ENCODE data around the gene LRIG3. TPM values are rescaled to one million over a fixed set of nuclear protein-coding genes. Genes with fewer than 3 reads are reported as not detected.

Gene LRIG3
- total RNA-seq, 1 donor from 2014 or later, result 6.9 TPM

- H3K27me3 Mint-ChIP-seq (ENCODE audit: unreplicated experiment), result no peaks in the 10 kb centered on the region
- DNase-seq, result no peak
- no peak overlapping the region for H3K27ac Mint-ChIP-seq (ENCODE audit: unreplicated experiment)
- H3K4me1 Mint-ChIP-seq (ENCODE audit: low read depth, unreplicated experiment), result no peaks in the 10 kb centered on the region
- H3K36me3 Mint-ChIP-seq (ENCODE audit: unreplicated experiment), result no peaks in the 10 kb centered on the region
- H3K4me3 Mint-ChIP-seq (ENCODE audit: unreplicated experiment), result no peak overlapping the region
- no peaks in the 10 kb centered on the region for H3K9me3 Mint-ChIP-seq (ENCODE audit: unreplicated experiment)
- TF ChIP-seq, protein P1, sequence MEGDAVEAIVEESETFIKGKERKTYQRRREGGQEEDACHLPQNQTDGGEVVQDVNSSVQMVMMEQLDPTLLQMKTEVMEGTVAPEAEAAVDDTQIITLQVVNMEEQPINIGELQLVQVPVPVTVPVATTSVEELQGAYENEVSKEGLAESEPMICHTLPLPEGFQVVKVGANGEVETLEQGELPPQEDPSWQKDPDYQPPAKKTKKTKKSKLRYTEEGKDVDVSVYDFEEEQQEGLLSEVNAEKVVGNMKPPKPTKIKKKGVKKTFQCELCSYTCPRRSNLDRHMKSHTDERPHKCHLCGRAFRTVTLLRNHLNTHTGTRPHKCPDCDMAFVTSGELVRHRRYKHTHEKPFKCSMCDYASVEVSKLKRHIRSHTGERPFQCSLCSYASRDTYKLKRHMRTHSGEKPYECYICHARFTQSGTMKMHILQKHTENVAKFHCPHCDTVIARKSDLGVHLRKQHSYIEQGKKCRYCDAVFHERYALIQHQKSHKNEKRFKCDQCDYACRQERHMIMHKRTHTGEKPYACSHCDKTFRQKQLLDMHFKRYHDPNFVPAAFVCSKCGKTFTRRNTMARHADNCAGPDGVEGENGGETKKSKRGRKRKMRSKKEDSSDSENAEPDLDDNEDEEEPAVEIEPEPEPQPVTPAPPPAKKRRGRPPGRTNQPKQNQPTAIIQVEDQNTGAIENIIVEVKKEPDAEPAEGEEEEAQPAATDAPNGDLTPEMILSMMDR (IDR thresholded peaks at IDR 0.05; ENCODE audit: partially characterized antibody, unreplicated experiment), result no peak
Measured at GRCh38 chr12:58943079-58943478, 22.8 kb upstream of the LRIG3 start.

GRCh38 chr12:58942345-58942744 is 22.0 kb upstream of the LRIG3 start:
- TF ChIP-seq, protein P1 (IDR thresholded peaks at IDR 0.05; ENCODE audit: partially characterized antibody, unreplicated experiment), result no peak
- Mint-ChIP-seq H3K9me3 (ENCODE audit: unreplicated experiment) (no peaks in the 10 kb centered on the region), H3K36me3 (ENCODE audit: unreplicated experiment) (no peaks in the 10 kb centered on the region), H3K27me3 (ENCODE audit: unreplicated experiment) (no peaks in the 10 kb centered on the region), H3K4me3 (ENCODE audit: unreplicated experiment) (no peak overlapping the region), H3K27ac (ENCODE audit: unreplicated experiment) (no peak overlapping the region), H3K4me1 (ENCODE audit: low read depth, unreplicated experiment) (no peaks in the 10 kb centered on the region)
- DNase-seq, result no peak

DNA sequence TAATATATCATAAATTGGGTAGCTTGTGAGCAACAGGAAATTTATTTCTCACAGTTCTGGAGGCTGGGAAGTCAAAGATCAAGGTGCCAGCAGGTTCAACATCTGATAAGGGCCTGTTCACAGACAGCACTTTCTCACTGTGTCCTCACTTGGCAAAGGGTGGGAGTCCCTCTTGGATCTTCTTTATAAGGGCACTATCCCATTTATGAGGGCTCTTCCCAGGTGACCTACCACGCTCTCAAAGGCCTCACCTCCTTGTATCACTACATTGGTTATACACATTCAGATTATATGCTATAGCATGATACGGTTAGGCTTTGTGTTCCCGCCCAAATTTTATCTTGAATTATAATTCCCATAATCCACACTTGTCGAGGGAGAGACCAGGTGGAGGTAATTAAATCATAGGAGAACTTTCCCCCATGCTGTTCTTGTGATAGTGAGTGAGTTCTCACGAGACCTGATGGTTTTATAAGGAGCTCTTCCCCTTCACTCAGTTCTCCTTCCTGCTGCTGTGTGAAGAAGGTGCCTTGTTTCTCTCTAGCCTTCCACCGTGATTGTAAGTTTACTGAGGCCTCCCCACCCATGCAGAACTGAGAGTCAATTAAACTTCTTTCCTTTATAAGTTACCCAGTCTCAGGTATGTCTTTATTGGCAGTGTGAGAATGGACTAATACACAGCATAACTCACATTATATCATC is 19.2 kb upstream of the LRIG3 start:
- no peaks in the 10 kb centered on the region for H3K9me3 Mint-ChIP-seq (ENCODE audit: unreplicated experiment)
- DNase-seq, result no peak
- H3K36me3 Mint-ChIP-seq (ENCODE audit: unreplicated experiment), result no peaks in the 10 kb centered on the region
- no peaks in the 10 kb centered on the region for H3K27me3 Mint-ChIP-seq (ENCODE audit: unreplicated experiment)
- no peak overlapping the region for H3K4me3 Mint-ChIP-seq (ENCODE audit: unreplicated experiment)
- H3K4me1 Mint-ChIP-seq (ENCODE audit: low read depth, unreplicated experiment), result no peaks in the 10 kb centered on the region
- TF ChIP-seq, protein P1 (IDR thresholded peaks at IDR 0.05; ENCODE audit: partially characterized antibody, unreplicated experiment), result no peak
- no peak overlapping the region for H3K27ac Mint-ChIP-seq (ENCODE audit: unreplicated experiment)

DNA sequence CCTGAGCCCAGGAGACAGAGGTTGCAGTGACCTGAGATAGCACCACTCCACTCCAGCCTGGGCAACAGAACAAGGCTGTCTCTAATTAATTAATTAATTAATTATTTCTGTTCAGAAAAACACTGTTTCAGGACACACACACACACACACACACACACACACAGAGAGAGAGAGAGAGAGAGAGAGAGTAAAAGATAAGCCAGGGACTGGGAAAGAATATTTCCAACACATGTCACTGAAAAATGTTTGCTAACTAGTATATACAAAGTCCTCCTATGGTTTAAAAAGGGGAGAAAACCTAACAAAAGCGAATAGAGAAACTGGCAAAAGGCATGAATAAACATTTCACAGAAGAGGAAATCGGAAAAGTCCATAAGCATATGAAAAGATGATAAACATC is 18.1 kb upstream of the LRIG3 start:
- Mint-ChIP-seq H3K4me1 (ENCODE audit: low read depth, unreplicated experiment) (no peaks in the 10 kb centered on the region), H3K36me3 (ENCODE audit: unreplicated experiment) (no peaks in the 10 kb centered on the region), H3K27me3 (ENCODE audit: unreplicated experiment) (no peaks in the 10 kb centered on the region), H3K4me3 (ENCODE audit: unreplicated experiment) (no peak overlapping the region), H3K9me3 (ENCODE audit: unreplicated experiment) (no peaks in the 10 kb centered on the region), H3K27ac (ENCODE audit: unreplicated experiment) (no peak overlapping the region)
- TF ChIP-seq, protein P1 (IDR thresholded peaks at IDR 0.05; ENCODE audit: partially characterized antibody, unreplicated experiment), result no peak
- DNase-seq, result no peak

DNA sequence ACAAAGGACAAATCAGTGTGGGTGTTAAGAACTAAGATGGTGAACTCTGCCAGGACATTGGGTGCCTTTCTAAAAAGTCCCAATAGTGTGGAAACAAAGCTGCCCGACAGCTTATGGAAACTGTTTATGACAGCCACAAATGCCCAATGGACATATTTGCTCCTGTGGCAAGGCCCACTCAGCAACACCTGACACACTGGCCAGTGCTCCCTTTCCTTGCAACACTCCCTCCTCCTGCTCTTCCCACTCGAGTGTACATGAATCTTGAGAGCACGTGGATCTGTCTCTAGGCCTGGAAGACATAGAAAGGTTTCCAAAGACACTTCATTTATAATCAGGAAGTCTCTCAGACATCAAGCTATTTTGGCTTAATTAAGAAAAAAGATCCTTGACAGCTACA is 14.2 kb upstream of the LRIG3 start:
- no peak for DNase-seq
- Mint-ChIP-seq H3K27ac (ENCODE audit: unreplicated experiment) (no peak overlapping the region), H3K4me1 (ENCODE audit: low read depth, unreplicated experiment) (no peaks in the 10 kb centered on the region), H3K4me3 (ENCODE audit: unreplicated experiment) (no peak overlapping the region), H3K9me3 (ENCODE audit: unreplicated experiment) (no peaks in the 10 kb centered on the region), H3K27me3 (ENCODE audit: unreplicated experiment) (no peaks in the 10 kb centered on the region), H3K36me3 (ENCODE audit: unreplicated experiment) (no peaks in the 10 kb centered on the region)
- TF ChIP-seq, protein P1 (IDR thresholded peaks at IDR 0.05; ENCODE audit: partially characterized antibody, unreplicated experiment), result no peak
